Ascending aorta (tissue), 2 donors: ENCODE data around the gene TIRAP. TPM values are rescaled to one million over a fixed set of nuclear protein-coding genes. Genes with fewer than 3 reads are reported as not detected.
"Not testable (repeated sequence)": the region's sequence is repeated elsewhere in the genome, so short reads cannot be mapped to it uniquely, and the experiment has no call there.

Experiments used
- DNase-seq, 2 donors: peaks; one replicate each; pipeline ENCODE4 v3.0.0-alpha.2; 2019; ENCODE audit warnings: low spot score in 2 of 2
- H3K27ac ChIP-seq, 2 donors: fragments of 200-600 bp; sonication (generic); one replicate each; pipeline ENCODE4 v1.5.1; 2016 to 2017; ENCODE audit warnings: mild to moderate bottlenecking in 1 of 2
- H3K27me3 ChIP-seq: fragments of 200-600 bp; sonication (generic); one replicate; pipeline ENCODE4 v1.5.1; 2017
- H3K36me3 ChIP-seq, 2 donors: fragments of 200-600 bp; sonication (generic); one replicate each; pipeline ENCODE4 v1.5.1; 2016
- H3K4me1 ChIP-seq, 2 donors: fragments of 200-600 bp; sonication (generic); one replicate each; pipeline ENCODE4 v1.5.1; 2016 to 2017; ENCODE audit warnings: mild to moderate bottlenecking in 1 of 2
- H3K4me3 ChIP-seq, 2 donors: fragments of 200-600 bp; sonication (generic); one replicate each; pipeline ENCODE4 v1.5.1; 2016 to 2017; ENCODE audit warnings: mild to moderate bottlenecking in 1 of 2
- H3K9me3 ChIP-seq, 2 donors: fragments of 200-600 bp; sonication (generic); one replicate each; pipeline ENCODE4 v1.5.1; 2016
- intact Hi-C: fragments of 100-400 bp; cut with DNase I; formaldehyde crosslinking; loops from one replicate; pipeline ENCODE4 v1.15.1; 2023
- total RNA-seq: library from RNA; depleted of rRNA; stranded (reverse); fragments of >200 nt; gene quantifications from one replicate; pipeline ENCODE4 v1.1.0, GENCODE V29; 2016
- TF ChIP-seq, protein P1 (sequence below), 3 experiments: fragments of 200-600 bp in 2 of 3; fragments of 450-650 bp in 1 of 3; sonication (generic) in 2 of 3; IDR thresholded peaks; one replicate each; pipeline ENCODE4 v1.5.1; 2016 to 2019; ENCODE audit warnings: antibody characterized with exemption in 3 of 3, mild to moderate bottlenecking in 1 of 3, moderate library complexity in 1 of 3

Gene TIRAP
- 8.7 TPM for total RNA-seq

DNA sequence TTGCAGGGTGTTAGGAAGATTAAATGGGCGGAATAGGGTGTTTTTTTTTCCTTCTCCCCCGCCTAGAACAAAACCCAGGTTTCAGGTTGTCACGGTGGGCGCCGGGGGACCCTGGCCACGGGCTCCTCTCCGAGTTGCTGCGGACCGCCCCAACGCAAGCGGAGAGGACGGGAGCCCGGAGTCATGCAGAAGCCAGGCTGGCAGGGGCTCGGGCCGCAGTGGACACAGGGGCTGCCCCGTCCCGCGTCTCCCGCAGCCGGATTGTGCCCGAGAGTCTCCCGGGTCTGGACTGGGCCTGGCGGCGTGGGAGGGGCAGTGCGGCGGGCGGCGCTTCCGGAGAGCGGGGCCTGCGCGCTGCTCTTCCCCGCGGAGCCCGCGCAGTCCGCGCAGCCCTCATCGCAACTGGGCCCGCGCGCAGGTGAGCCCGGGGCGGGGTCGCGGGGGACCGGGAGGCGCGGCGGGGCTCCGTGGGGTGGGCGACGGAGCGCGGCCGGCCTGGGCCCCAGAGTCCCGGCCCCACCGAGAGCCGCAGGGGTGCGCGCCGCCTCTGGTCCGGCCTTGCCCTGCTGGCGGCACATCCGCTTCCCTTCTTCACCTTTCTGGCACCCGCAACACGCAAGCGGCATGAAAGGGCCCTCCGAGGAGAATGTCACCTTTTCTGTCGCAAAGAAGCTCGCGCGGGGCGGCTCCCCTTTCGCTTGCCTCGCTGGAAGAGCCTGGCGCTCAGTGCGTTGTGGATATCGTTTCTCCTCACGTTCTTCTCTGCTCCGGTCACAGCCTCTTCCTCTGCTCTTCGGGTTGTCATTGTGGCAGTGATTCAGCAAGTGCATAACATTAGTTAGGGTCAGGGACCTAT lies at the start of gene TIRAP:
TSS of gene TIRAP (plus strand) at position 358 of the 856 bp plus-strand sequence. CDS start 7,802 bp downstream, outside the sequence.
- Histone ChIP-seq H3K9me3 (no peaks in the 10 kb centered on the region), H3K27me3 (no peaks in the 10 kb centered on the region), H3K4me1 (peaks cover 0 to 6% of the 10 kb centered on the region in 2 donors), H3K4me3 (peak within 1 kb of the TSS; percentile 81 to 86), H3K36me3 (peaks cover 0 to 4% of the 10 kb centered on the region in 2 donors), H3K27ac (peak within 1 kb of the TSS; percentile 87 to 94)
- TF ChIP-seq, protein P1, sequence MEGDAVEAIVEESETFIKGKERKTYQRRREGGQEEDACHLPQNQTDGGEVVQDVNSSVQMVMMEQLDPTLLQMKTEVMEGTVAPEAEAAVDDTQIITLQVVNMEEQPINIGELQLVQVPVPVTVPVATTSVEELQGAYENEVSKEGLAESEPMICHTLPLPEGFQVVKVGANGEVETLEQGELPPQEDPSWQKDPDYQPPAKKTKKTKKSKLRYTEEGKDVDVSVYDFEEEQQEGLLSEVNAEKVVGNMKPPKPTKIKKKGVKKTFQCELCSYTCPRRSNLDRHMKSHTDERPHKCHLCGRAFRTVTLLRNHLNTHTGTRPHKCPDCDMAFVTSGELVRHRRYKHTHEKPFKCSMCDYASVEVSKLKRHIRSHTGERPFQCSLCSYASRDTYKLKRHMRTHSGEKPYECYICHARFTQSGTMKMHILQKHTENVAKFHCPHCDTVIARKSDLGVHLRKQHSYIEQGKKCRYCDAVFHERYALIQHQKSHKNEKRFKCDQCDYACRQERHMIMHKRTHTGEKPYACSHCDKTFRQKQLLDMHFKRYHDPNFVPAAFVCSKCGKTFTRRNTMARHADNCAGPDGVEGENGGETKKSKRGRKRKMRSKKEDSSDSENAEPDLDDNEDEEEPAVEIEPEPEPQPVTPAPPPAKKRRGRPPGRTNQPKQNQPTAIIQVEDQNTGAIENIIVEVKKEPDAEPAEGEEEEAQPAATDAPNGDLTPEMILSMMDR (IDR thresholded peaks at IDR 0.05) = no peak
- intact Hi-C loops = loop anchor here (1.0 to 5.0 kb wide), 3 partner anchors 14 to 71 kb away; partner anchors contain the start of genes DCPS, FAM118B, FOXRED1 and RPUSD4
- peak; percentile 24 to 83 for DNase-seq

DNA sequence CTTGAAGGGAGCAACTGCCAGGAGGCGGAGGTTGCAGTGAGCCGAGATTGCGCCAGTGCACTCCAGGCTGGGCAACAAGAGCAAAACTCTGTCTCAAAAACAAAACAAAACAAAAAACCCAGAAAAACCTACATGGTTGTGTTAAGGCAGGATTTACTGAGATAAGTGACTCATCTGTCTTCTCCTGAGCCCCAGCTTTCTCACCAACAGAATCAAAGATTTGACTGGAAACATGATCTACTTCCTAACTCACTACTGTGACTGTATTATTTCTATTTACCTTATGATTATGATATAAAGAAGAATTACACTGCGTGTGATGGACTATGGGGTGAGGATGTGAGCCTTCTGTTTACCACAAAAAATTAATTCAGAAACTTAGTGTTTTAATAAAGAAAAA lies 49.5 kb upstream of the TIRAP start:
- Histone ChIP-seq H3K36me3 (peaks cover 6 to 29% of the 10 kb centered on the region in 2 donors), H3K27ac (no peak overlapping the region), H3K4me1 (no peaks in the 10 kb centered on the region), H3K27me3 (no peaks in the 10 kb centered on the region), H3K9me3 (no peaks in the 10 kb centered on the region), H3K4me3 (no peak overlapping the region)
- intact Hi-C loops = no loop called here
- DNase-seq = no peak
- TF ChIP-seq, protein P1 (IDR thresholded peaks at IDR 0.05) = no peak

DNA sequence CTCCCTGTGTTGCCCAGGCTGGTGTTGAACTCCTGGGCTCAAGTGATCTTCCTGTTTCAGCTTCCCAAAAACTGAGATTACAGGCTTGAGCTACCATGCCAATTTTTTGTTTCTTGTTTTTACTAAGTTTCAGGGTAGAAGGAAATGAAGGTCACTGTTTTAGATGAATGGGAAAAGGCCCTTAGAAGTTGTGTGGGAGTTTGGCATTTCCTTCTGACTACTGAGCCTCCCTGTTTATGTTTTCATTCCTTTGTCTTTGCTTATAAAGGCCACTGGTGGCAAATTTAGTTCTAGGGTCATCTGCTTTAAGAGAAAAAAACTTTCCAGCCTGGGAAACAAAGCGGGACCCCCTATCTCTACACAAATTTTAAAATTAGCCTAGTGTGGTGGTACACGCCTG lies 36.3 kb upstream of the TIRAP start:
- no peak for DNase-seq
- no peaks in the 10 kb centered on the region for H3K9me3 ChIP-seq
- H3K4me3 ChIP-seq = no peak overlapping the region
- no peaks in the 10 kb centered on the region for H3K4me1 ChIP-seq
- TF ChIP-seq, protein P1 (IDR thresholded peaks at IDR 0.05) = no peak
- H3K27ac ChIP-seq = no peak overlapping the region
- intact Hi-C loops = no loop called here
- peaks cover 14 to 21% of the 10 kb centered on the region in 2 donors for H3K36me3 ChIP-seq
- no peaks in the 10 kb centered on the region for H3K27me3 ChIP-seq

DNA sequence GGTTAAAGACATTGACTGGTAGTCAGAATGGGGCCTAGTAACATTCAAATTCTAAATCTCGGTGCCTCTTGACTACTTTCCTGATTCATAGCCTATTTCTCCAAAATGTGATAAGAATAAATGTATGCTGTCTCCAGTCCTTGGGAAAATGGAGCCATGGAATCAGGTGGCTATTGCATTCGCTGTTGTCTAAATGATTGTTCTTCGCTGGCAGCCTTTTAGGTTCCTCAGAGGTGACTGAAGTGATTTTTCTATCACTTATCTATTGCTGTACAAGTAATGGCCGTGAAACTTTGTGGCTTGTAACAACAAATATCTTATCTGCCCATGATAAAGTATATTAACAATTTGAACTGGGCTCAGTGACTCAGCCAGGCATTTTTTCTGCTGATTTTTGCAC lies 29.6 kb upstream of the TIRAP start:
- no peak for DNase-seq
- TF ChIP-seq, protein P1 (IDR thresholded peaks at IDR 0.05) = no peak
- Histone ChIP-seq H3K9me3 (no peaks in the 10 kb centered on the region), H3K4me1 (no peaks in the 10 kb centered on the region), H3K4me3 (no peak overlapping the region), H3K36me3 (peaks cover 4 to 16% of the 10 kb centered on the region in 2 donors), H3K27me3 (no peaks in the 10 kb centered on the region), H3K27ac (no peak overlapping the region)
- intact Hi-C loops = no loop called here

- Histone ChIP-seq H3K36me3 (peaks cover 4 to 16% of the 10 kb centered on the region in 2 donors), H3K9me3 (no peaks in the 10 kb centered on the region), H3K4me1 (no peaks in the 10 kb centered on the region), H3K4me3 (no peak overlapping the region), H3K27ac (no peak overlapping the region), H3K27me3 (no peaks in the 10 kb centered on the region)
- TF ChIP-seq, protein P1 (IDR thresholded peaks at IDR 0.05) = no peak
- intact Hi-C loops = no loop called here
- no peak for DNase-seq
These were observed 28.1 kb upstream of the TIRAP start for GRCh38 chr11:126254819-126255218.

GRCh38 chr11:126255507-126255906 lies 27.4 kb upstream of the TIRAP start:
- H3K27me3 ChIP-seq, intact Hi-C loops, H3K4me3 ChIP-seq, H3K4me1 ChIP-seq, H3K9me3 ChIP-seq, H3K27ac ChIP-seq, DNase-seq: not testable (repeated sequence)
- H3K36me3 ChIP-seq = peaks cover 4 to 16% of the 10 kb centered on the region in 2 donors
